Suppressor macrophage treated with lipopolysaccharide for 4 hours (primary cell): ENCODE data around the gene EME2.

Experiments
- DNase-seq: peaks from one replicate; pipeline ENCODE4 v3.0.0-alpha.2; 2020

EME2 gene

DNA sequence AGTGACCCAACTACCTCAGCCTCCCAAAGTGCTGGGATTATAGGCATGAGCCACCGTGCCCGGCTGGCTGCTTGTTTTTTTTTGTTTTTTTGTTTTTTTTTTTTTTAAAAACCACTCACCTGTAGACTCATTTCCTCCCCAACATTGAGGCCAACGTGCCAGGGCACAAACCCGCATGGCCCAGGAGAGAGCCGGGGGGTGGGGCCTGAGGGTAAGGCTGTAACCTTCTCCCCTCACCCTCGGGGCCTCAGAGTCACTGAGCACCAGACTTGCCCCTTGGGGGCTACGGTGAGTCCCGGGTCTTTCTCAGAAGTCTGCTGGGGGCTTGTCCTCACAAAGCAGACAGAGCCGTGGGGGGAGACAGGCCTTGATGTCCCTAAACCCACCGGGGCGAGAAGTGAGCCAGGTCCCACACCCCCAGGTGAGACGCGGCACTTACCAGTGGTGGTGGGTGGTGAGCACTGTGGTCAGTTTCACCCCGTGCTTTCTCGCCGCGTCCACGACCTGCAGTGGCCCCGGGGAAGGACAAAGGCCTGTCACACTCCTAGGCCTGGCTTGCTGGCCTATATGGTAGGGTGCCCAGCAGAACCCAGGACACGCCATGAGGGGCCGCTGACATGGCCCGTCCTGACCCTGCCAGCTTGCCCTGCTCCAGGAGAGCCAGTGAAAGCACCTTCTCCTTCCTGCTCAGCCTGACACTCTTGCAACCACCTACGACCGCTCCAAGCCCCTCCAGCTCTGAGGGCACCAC is 49.4 kb downstream of the EME2 start:
- no peak for DNase-seq

DNA sequence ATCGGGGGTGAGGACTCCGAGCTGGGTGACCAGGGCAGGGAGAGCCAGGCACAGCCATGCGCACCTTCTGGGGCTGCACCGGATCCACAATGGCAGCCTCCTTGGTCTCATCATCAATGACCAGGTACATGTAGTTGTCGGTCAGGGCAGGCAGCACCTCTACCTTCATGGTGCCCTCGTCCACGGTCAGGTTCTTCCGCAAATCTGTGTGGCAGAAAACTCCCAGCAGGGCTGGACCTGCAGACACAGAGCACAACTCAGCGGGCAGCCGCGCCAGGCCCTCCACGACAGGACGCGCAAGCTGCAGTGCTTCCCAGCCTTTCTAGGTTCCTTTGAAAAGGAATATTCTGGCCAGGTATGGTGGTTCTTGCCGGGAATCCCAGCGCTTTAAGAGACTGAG is 50.2 kb downstream of the EME2 start:
- DNase-seq: no peak

DNA sequence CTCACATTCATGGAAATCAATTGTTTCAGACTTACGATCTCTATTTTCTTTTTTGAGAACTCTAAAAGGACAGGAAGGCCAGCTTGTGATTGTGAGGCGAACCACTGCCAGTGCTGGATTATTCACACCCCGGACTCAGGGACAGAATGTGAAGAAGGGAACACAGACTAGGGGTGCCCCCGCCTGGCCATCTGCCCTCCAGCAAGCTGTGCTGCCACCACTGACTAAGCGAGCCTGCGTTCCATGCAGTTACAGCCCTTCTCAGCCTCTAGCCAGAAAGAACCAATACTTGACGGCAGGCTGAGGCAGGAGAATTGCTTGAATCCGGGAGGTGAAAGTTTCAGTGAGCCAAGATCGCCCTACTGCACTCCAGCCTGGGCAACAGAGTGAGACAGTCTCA is 51.2 kb downstream of the EME2 start:
- no peak for DNase-seq

DNA sequence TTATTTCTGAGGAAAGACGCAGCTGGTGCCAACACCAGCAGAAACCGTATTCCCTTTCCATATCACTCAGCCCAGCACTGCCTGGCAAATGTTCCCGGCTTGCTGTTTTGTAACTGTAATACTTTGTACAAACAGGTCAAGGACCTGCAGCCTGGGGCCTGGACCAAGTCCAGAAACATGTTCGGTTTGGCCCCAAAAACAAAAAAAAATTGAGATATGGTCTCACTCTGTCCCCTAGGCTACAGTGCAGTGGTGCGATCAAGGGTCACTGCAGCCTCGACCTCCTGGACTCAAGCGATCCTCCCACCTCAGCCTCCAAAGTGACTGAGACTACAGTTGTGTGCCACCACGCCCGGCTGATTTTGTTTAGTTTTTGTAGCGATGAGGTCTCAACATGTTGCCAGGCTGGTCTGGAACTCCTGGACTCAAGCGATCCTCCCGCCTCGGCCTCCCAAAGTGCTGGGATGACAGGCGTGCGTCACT is 52.8 kb downstream of the EME2 start:
- no peak for DNase-seq
